ENCODE measurements around the gene PLA2G5.

PLA2G5 gene

GRCh38 chr1:20138961-20139550 is 69.1 kb downstream of the PLA2G5 start, which contains the start of gene PLA2G2F:
PLA2G2F (plus strand) TSS chr1:20139323; CDS start chr1:20139428, 105 bp downstream.
- no peak for TF ChIP-seq CTCF (IDR thresholded peaks at IDR 0.05; ENCODE audit: low read depth, low read length)
- in situ Hi-C loops (cut with HindIII; ENCODE audit: low sequenced_read_pairs) = no loop called here
- no peak within 1 kb of the TSS for H3K4me3 ChIP-seq (ENCODE audit: low read depth, low read length)
- DNase-seq (ENCODE audit: low read depth, low spot score) = no peak

GRCh38 chr1:20139776-20140612 is 70.0 kb downstream of the PLA2G5 start:
- TF ChIP-seq CTCF (IDR thresholded peaks at IDR 0.05; ENCODE audit: low read depth, low read length) = no peak
- DNase-seq (ENCODE audit: low read depth, low spot score) = no peak
- in situ Hi-C loops (cut with HindIII; ENCODE audit: low sequenced_read_pairs) = no loop called here
- no peak overlapping the region for H3K4me3 ChIP-seq (ENCODE audit: low read depth, low read length)

GRCh38 chr1:20141001-20141400 is 71.0 kb downstream of the PLA2G5 start:
- in situ Hi-C loops (cut with HindIII; ENCODE audit: low sequenced_read_pairs) = no loop called here
- no peak overlapping the region for H3K4me3 ChIP-seq (ENCODE audit: low read depth, low read length)
- no peak for DNase-seq (ENCODE audit: low read depth, low spot score)
- TF ChIP-seq CTCF (IDR thresholded peaks at IDR 0.05; ENCODE audit: low read depth, low read length) = no peak

- no peak for TF ChIP-seq CTCF (IDR thresholded peaks at IDR 0.05; ENCODE audit: low read depth, low read length)
- no peak for DNase-seq (ENCODE audit: low read depth, low spot score)
- H3K4me3 ChIP-seq (ENCODE audit: low read depth, low read length) = no peak overlapping the region
- in situ Hi-C loops (cut with HindIII; ENCODE audit: low sequenced_read_pairs) = no loop called here
These were observed 71.5 kb downstream of the PLA2G5 start for GRCh38 chr1:20141466-20141865.
